Measurements from ENCODE around the gene KPTN. TPM values are rescaled to one million over a fixed set of nuclear protein-coding genes. Genes with fewer than 3 reads are reported as not detected.

Gene KPTN
- total RNA-seq, 6 donors from 2014 or later, result 3.5 to 15.8 (median 7.4) TPM

GRCh38 chr19:47523473-47523872 is 39.5 kb upstream of the KPTN start:
- peaks cover 6 to 17% (median 11%) of the 10 kb centered on the region in 4 donors for H3K4me1 ChIP-seq
- no peak overlapping the region for H3K4me3 ChIP-seq
- no peaks in the 10 kb centered on the region for H3K36me3 ChIP-seq
- H3K9me3 ChIP-seq, result no peaks in the 10 kb centered on the region
- no peaks in the 10 kb centered on the region for H3K27me3 ChIP-seq
- peak in 1 of 2 donors; percentile 9 for TF ChIP-seq POLR2AphosphoS5 (IDR thresholded peaks at IDR 0.05)
- TF ChIP-seq CTCF (IDR thresholded peaks at IDR 0.05), result no peak
- no peak for TF ChIP-seq EP300 (IDR thresholded peaks at IDR 0.05)
- no peak for TF ChIP-seq POLR2A (IDR thresholded peaks at IDR 0.05)
- DNase-seq (no peak), ATAC-seq (ENCODE audit: low FRiP score in 2 of 2) (no peak)
- 29 to 30% methylated on average over 7 of the region's 7 CpGs for WGBS, 2 donors
- H3K27ac ChIP-seq, result peak overlapping the region in 3 of 4 donors; percentile 32 to 50 (median 50)

- no peak for DNase-seq
- H3K4me1 ChIP-seq, result peaks cover 6 to 17% (median 11%) of the 10 kb centered on the region in 4 donors
- H3K27ac ChIP-seq, result peak overlapping the region in 1 of 4 donors; percentile 50
- TF ChIP-seq POLR2A (IDR thresholded peaks at IDR 0.05) (no peak), CTCF (IDR thresholded peaks at IDR 0.05) (no peak), EP300 (IDR thresholded peaks at IDR 0.05) (no peak), POLR2AphosphoS5 (IDR thresholded peaks at IDR 0.05) (no peak)
- H3K9me3 ChIP-seq, result no peaks in the 10 kb centered on the region
- 52 to 63% methylated on average over 18 to 20 of the region's 20 CpGs for WGBS, 2 donors
- H3K36me3 ChIP-seq, result no peaks in the 10 kb centered on the region
- no peak for ATAC-seq (ENCODE audit: low FRiP score in 2 of 2)
- H3K4me3 ChIP-seq, result no peak overlapping the region
- H3K27me3 ChIP-seq, result no peaks in the 10 kb centered on the region
Observed at GRCh38 chr19:47521473-47522180, 37.6 kb upstream of the KPTN start.

- Histone ChIP-seq H3K27ac (no peak overlapping the region), H3K4me1 (peaks cover 10 to 17% (median 14%) of the 10 kb centered on the region in 4 donors), H3K9me3 (no peaks in the 10 kb centered on the region), H3K4me3 (no peak overlapping the region), H3K27me3 (no peaks in the 10 kb centered on the region), H3K36me3 (no peaks in the 10 kb centered on the region)
- ATAC-seq (ENCODE audit: low FRiP score in 2 of 2) (no peak), DNase-seq (no peak)
- TF ChIP-seq CTCF (IDR thresholded peaks at IDR 0.05), result no peak
- no peak for TF ChIP-seq POLR2AphosphoS5 (IDR thresholded peaks at IDR 0.05)
- no peak for TF ChIP-seq POLR2A (IDR thresholded peaks at IDR 0.05)
- TF ChIP-seq EP300 (IDR thresholded peaks at IDR 0.05), result no peak
- WGBS, 2 donors, result 78 to 79% methylated on average over 5 to 6 of the region's 6 CpGs
Observed at GRCh38 chr19:47520839-47521238, 36.8 kb upstream of the KPTN start.

- Histone ChIP-seq H3K9me3 (no peaks in the 10 kb centered on the region), H3K27me3 (no peaks in the 10 kb centered on the region), H3K27ac (no peak overlapping the region), H3K4me1 (peaks cover 13 to 21% (median 17%) of the 10 kb centered on the region in 4 donors), H3K36me3 (no peaks in the 10 kb centered on the region), H3K4me3 (no peak overlapping the region)
- no peak for DNase-seq
- TF ChIP-seq CTCF (IDR thresholded peaks at IDR 0.05), result no peak
- no peak for TF ChIP-seq POLR2A (IDR thresholded peaks at IDR 0.05)
- TF ChIP-seq EP300 (IDR thresholded peaks at IDR 0.05), result no peak
- TF ChIP-seq POLR2AphosphoS5 (IDR thresholded peaks at IDR 0.05), result no peak
- WGBS, 2 donors, result 76 to 81% methylated on average over 10 of the region's 10 CpGs
- ATAC-seq (ENCODE audit: low FRiP score in 2 of 2), result no peak
Observed at GRCh38 chr19:47520343-47520806, 36.4 kb upstream of the KPTN start.

- no peak for DNase-seq
- Histone ChIP-seq H3K27me3 (no peaks in the 10 kb centered on the region), H3K27ac (no peak overlapping the region), H3K9me3 (no peaks in the 10 kb centered on the region), H3K4me3 (no peak overlapping the region), H3K4me1 (peaks cover 13 to 21% (median 18%) of the 10 kb centered on the region in 4 donors), H3K36me3 (no peaks in the 10 kb centered on the region)
- ATAC-seq (ENCODE audit: low FRiP score in 2 of 2), result no peak
- TF ChIP-seq POLR2AphosphoS5 (IDR thresholded peaks at IDR 0.05), result no peak
- no peak for TF ChIP-seq EP300 (IDR thresholded peaks at IDR 0.05)
- TF ChIP-seq CTCF (IDR thresholded peaks at IDR 0.05), result no peak
- no peak for TF ChIP-seq POLR2A (IDR thresholded peaks at IDR 0.05)
- 86 to 90% methylated on average over 9 of the region's 9 CpGs for WGBS, 2 donors
Observed at GRCh38 chr19:47518854-47519253, 34.8 kb upstream of the KPTN start.

Data from upper lobe of left lung (tissue), 6 donors.